ENCODE results near the gene PCDHA1.

The PCDHA1 gene

DNA sequence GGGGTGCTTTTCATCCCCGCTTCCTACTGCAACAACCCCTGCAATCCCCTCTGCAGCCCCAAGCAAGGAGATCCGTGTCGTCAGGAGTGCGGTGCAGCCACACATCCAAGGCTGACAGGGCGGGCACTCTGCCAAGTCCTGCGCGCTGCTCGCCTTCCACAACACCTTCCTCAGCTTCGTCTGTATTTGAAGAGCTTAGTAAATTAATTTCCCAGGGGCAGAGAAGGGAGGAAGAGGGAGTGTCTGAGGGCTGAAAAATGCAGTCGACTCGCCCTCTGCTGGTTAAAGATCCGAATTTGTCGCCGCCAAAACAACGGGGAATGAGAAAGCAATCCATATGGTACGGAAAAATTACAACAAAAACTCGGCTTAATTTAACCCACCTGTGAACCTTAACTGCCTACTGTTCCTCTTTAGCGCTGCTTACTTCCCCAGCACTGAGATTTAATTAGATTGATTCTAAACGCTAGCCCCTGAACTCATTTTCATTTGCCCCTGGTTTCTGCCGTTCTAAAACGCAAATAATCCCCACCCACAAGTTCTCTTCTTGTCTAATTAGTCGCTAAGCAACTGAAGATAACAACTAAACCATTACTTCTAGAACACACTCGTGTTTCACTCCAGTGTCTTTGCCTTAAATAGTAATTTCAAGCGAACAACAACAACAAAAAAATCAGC lies 254.3 kb downstream of the PCDHA1 start:
- CTCF ChIA-PET: no interaction called here
- peaks cover 0 to 5% (median 0%) of the 10 kb centered on the region in 4 experiments for H3K4me1 ChIP-seq (ENCODE audit: control extremely low read depth in 1 of 4, control insufficient read depth in 4 of 4, insufficient read depth in 4 of 4, low read length in 3 of 4)
- no peak overlapping the region for H3K27ac ChIP-seq (ENCODE audit: insufficient read depth in 1 of 2, low read depth in 1 of 2, low read length in 2 of 2, poor library complexity in 1 of 2, severe bottlenecking in 2 of 2)
- H3K27me3 ChIP-seq (replicated peaks in 2 of 5; ENCODE audit: control insufficient read depth in 4 of 5, insufficient read depth in 5 of 5, low read length in 4 of 5): peaks cover 0 to 14% (median 0%) of the 10 kb centered on the region in 5 experiments
- POLR2A ChIA-PET: no interaction called here
- H3K9me3 ChIP-seq (ENCODE audit: control extremely low read depth in 1 of 5, control insufficient read depth in 4 of 5, insufficient read depth in 2 of 5, low read depth in 1 of 5, low read length in 4 of 5): peaks cover 0 to 8% (median 1%) of the 10 kb centered on the region in 5 experiments
- 12% methylated on average over 19 of the region's 24 CpGs for WGBS (ENCODE audit: insufficient coverage)
- H3K4me3 ChIP-seq (ENCODE audit: control insufficient read depth in 1 of 7, extremely low read depth in 1 of 7, insufficient read depth in 4 of 7, low read depth in 2 of 7, low read length in 6 of 7): no peak overlapping the region
- H3K36me3 ChIP-seq (ENCODE audit: control insufficient read depth in 4 of 4, insufficient read depth in 4 of 4, low read length in 3 of 4): no peaks in the 10 kb centered on the region
- DNase-seq: peak in 2 of 3 donors; percentile 23 to 26

DNA sequence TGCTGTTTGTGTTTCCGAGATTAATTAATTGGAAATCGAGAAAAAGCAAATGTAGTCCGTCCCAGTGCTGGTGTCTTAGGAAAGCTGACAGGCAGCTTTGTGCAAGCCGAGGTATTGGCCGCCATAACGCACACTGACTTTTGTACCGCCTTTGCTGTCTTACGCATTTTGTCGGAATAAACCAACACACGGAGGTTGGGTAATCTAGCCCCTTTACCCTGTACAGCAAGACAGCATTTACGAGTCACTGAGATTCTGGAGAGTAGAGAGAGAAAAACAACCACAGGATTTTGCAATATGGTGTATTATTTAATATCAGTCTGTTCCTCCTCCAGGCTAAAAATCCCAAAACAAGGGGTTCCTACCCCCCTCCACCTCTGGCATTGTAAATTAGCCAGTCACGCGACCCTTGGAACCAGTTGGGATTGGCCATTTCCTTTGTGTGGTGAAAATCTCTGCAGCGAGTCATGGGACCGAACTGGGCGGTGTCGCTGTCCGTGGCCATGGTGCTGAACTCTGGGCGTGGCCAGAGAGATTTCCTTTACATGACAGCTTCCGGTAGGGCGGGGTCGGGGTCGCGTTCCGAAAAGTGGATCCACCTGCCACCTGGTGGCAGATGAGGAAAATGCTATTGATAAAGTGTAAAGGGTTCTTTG lies 255.0 kb downstream of the PCDHA1 start:
- Histone ChIP-seq H3K4me3 (ENCODE audit: control insufficient read depth in 1 of 7, extremely low read depth in 1 of 7, insufficient read depth in 4 of 7, low read depth in 2 of 7, low read length in 6 of 7) (peak overlapping the region in 1 of 7 experiments; percentile 3), H3K27me3 (replicated peaks in 2 of 5; ENCODE audit: control insufficient read depth in 4 of 5, insufficient read depth in 5 of 5, low read length in 4 of 5) (peaks cover 0 to 14% (median 0%) of the 10 kb centered on the region in 5 experiments), H3K4me1 (ENCODE audit: control extremely low read depth in 1 of 4, control insufficient read depth in 4 of 4, insufficient read depth in 4 of 4, low read length in 3 of 4) (peaks cover 0 to 5% (median 0%) of the 10 kb centered on the region in 4 experiments), H3K9me3 (ENCODE audit: control extremely low read depth in 1 of 5, control insufficient read depth in 4 of 5, insufficient read depth in 2 of 5, low read depth in 1 of 5, low read length in 4 of 5) (peaks cover 0 to 8% (median 1%) of the 10 kb centered on the region in 5 experiments), H3K36me3 (ENCODE audit: control insufficient read depth in 4 of 4, insufficient read depth in 4 of 4, low read length in 3 of 4) (no peaks in the 10 kb centered on the region), H3K27ac (ENCODE audit: insufficient read depth in 1 of 2, low read depth in 1 of 2, low read length in 2 of 2, poor library complexity in 1 of 2, severe bottlenecking in 2 of 2) (no peak overlapping the region)
- 10% methylated on average over 24 of the region's 25 CpGs for WGBS (ENCODE audit: insufficient coverage)
- POLR2A ChIA-PET: no interaction called here
- CTCF ChIA-PET: no interaction called here
- DNase-seq: peak; percentile 70 to 88 (median 88)

DNA sequence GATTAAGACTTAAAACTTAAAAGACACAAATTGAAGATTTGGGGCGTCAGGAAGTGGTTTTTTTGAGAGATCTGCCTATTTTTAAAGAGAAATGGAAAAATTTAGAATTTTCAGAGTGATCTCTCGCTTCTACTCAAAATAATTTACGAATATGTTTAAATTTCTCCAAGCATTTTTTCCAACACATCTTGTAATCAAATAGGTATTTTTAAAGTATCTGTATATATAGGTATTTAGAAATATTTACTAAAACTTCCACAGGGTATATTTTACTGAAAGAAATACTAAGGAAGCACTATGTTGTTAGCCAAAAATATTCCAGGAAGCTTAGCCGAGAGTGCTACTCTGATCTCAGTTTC lies 255.5 kb downstream of the PCDHA1 start:
- Histone ChIP-seq H3K27ac (ENCODE audit: insufficient read depth in 1 of 2, low read depth in 1 of 2, low read length in 2 of 2, poor library complexity in 1 of 2, severe bottlenecking in 2 of 2) (no peak overlapping the region), H3K4me3 (ENCODE audit: control insufficient read depth in 1 of 7, extremely low read depth in 1 of 7, insufficient read depth in 4 of 7, low read depth in 2 of 7, low read length in 6 of 7) (no peak overlapping the region), H3K9me3 (ENCODE audit: control extremely low read depth in 1 of 5, control insufficient read depth in 4 of 5, insufficient read depth in 2 of 5, low read depth in 1 of 5, low read length in 4 of 5) (peaks cover 0 to 8% (median 1%) of the 10 kb centered on the region in 5 experiments), H3K27me3 (replicated peaks in 2 of 5; ENCODE audit: control insufficient read depth in 4 of 5, insufficient read depth in 5 of 5, low read length in 4 of 5) (peaks cover 0 to 14% (median 0%) of the 10 kb centered on the region in 5 experiments), H3K36me3 (ENCODE audit: control insufficient read depth in 4 of 4, insufficient read depth in 4 of 4, low read length in 3 of 4) (no peaks in the 10 kb centered on the region), H3K4me1 (ENCODE audit: control extremely low read depth in 1 of 4, control insufficient read depth in 4 of 4, insufficient read depth in 4 of 4, low read length in 3 of 4) (peaks cover 0 to 5% (median 0%) of the 10 kb centered on the region in 4 experiments)
- no peak for DNase-seq
- POLR2A ChIA-PET: no interaction called here
- CTCF ChIA-PET: no interaction called here
- no CpG with 5 or more reads among the region's 4 CpGs for WGBS (ENCODE audit: insufficient coverage)

DNA sequence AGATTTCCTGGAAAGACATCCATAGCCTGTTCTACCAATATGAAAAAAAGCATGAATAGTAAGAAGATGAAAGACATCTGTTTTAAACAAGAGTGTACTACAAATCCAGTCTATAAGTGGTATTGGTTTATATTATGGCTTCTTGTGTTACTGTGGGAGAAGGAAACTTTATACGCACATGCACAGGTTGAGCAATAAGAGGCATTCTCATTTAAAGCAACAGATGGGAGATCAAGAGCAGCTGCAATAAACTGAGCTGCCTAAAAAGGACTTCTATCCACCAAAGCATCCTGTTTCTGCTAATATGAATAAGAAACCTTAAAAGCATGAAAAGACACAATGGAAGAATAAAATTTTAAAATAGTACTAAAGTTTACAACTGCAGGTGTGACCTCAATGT lies 256.6 kb downstream of the PCDHA1 start:
- CTCF ChIA-PET: no interaction called here
- POLR2A ChIA-PET: no interaction called here
- 83% methylated on average over 1 of the region's 1 CpG for WGBS (ENCODE audit: insufficient coverage)

DNA sequence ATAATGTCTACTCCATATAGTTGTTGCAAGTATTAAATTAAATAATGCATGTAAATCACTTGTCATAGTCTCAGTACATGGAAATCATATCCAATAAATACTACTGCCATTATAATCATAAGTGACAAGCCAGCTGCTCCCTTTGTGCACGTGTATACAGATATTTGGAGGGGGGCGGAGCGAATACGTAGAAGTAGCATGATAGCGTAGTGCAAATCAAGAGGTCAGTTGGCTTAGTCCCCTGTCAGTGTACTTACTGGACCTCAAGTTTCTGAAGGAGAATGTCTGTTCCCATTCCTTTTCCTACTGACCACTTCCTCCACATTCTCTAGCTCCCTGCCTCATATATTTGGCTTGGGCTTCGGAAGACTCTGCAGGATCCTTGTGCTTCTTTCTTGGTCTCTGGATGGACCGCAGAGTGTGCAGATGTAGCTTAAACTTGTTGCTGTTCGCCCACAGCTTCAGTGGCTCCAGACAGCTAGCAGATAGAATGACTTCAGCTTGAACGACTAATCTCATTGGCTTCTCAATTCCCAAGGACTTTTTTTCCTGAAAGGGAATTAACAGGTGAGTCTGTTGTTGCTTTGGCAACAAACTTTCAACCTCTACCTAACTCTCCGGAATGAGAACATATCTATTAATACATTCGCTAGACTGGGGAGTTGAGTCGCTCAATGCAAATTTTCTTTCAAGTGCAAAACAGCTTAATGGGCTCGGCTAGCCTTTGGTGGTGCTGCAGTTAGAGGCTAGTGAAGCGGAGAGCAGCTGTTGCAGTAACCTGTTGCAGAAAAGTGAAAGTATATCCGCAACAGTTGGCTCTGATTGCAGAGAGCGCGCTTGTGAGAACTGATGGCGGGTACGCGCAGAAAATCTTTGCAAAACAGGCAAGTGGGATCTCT lies 264.9 kb downstream of the PCDHA1 start, which contains the start of gene PCDHB1:
Gene PCDHB1 (plus strand): TSS at position 753 of the 899 bp plus-strand sequence. CDS start 97 bp downstream, at position 850.
- WGBS (ENCODE audit: insufficient coverage): 20% methylated on average over 14 of the region's 20 CpGs
- Histone ChIP-seq H3K27me3 (replicated peaks in 2 of 5; ENCODE audit: control insufficient read depth in 4 of 5, insufficient read depth in 5 of 5, low read length in 4 of 5) (peaks cover 12 to 21% (median 17%) of the 10 kb centered on the region in 5 experiments), H3K4me3 (ENCODE audit: control insufficient read depth in 1 of 7, extremely low read depth in 1 of 7, insufficient read depth in 4 of 7, low read depth in 2 of 7, low read length in 6 of 7) (no peak within 1 kb of the TSS), H3K4me1 (ENCODE audit: control extremely low read depth in 1 of 4, control insufficient read depth in 4 of 4, insufficient read depth in 4 of 4, low read length in 3 of 4) (no peaks in the 10 kb centered on the region), H3K27ac (ENCODE audit: insufficient read depth in 1 of 2, low read depth in 1 of 2, low read length in 2 of 2, poor library complexity in 1 of 2, severe bottlenecking in 2 of 2) (no peak within 1 kb of the TSS), H3K9me3 (ENCODE audit: control extremely low read depth in 1 of 5, control insufficient read depth in 4 of 5, insufficient read depth in 2 of 5, low read depth in 1 of 5, low read length in 4 of 5) (peaks cover 0 to 30% (median 14%) of the 10 kb centered on the region in 5 experiments), H3K36me3 (ENCODE audit: control insufficient read depth in 4 of 4, insufficient read depth in 4 of 4, low read length in 3 of 4) (no peaks in the 10 kb centered on the region)
- ChIA-PET CTCF (no interaction called here), POLR2A (no interaction called here)
- DNase-seq: no peak

More for the DNA sequence above, 256.6 kb downstream of the PCDHA1 start:
- Histone ChIP-seq H3K4me1 (ENCODE audit: control extremely low read depth in 1 of 4, control insufficient read depth in 4 of 4, insufficient read depth in 4 of 4, low read length in 3 of 4) (peaks cover 0 to 5% (median 0%) of the 10 kb centered on the region in 4 experiments), H3K27me3 (replicated peaks in 2 of 5; ENCODE audit: control insufficient read depth in 4 of 5, insufficient read depth in 5 of 5, low read length in 4 of 5) (peaks cover 0 to 14% (median 0%) of the 10 kb centered on the region in 5 experiments), H3K9me3 (ENCODE audit: control extremely low read depth in 1 of 5, control insufficient read depth in 4 of 5, insufficient read depth in 2 of 5, low read depth in 1 of 5, low read length in 4 of 5) (peaks cover 0 to 8% (median 1%) of the 10 kb centered on the region in 5 experiments), H3K27ac (ENCODE audit: insufficient read depth in 1 of 2, low read depth in 1 of 2, low read length in 2 of 2, poor library complexity in 1 of 2, severe bottlenecking in 2 of 2) (no peak overlapping the region), H3K4me3 (ENCODE audit: control insufficient read depth in 1 of 7, extremely low read depth in 1 of 7, insufficient read depth in 4 of 7, low read depth in 2 of 7, low read length in 6 of 7) (no peak overlapping the region), H3K36me3 (ENCODE audit: control insufficient read depth in 4 of 4, insufficient read depth in 4 of 4, low read length in 3 of 4) (no peaks in the 10 kb centered on the region)
- no peak for DNase-seq

DNA sequence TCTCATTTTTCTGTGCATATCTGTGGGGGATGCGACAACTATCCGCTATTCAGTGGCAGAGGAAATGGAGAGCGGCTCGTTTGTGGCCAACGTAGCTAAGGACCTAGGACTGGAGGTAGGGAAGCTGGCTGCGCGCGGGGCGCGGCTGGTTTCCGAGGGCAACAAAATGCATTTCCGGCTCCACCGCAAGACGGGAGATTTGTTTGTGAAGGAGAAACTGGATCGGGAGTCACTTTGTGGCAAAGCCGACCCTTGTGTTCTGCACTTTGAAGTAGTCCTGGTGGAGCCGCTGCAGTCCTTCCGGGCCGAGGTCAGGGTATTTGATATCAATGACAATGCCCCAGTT lies 265.6 kb downstream of the PCDHA1 start:
- no peaks in the 10 kb centered on the region for H3K36me3 ChIP-seq (ENCODE audit: control insufficient read depth in 4 of 4, insufficient read depth in 4 of 4, low read length in 3 of 4)
- CTCF ChIA-PET: no interaction called here
- H3K27ac ChIP-seq (ENCODE audit: insufficient read depth in 1 of 2, low read depth in 1 of 2, low read length in 2 of 2, poor library complexity in 1 of 2, severe bottlenecking in 2 of 2): no peak overlapping the region
- H3K4me3 ChIP-seq (ENCODE audit: control insufficient read depth in 1 of 7, extremely low read depth in 1 of 7, insufficient read depth in 4 of 7, low read depth in 2 of 7, low read length in 6 of 7): no peak overlapping the region
- H3K27me3 ChIP-seq (replicated peaks in 2 of 5; ENCODE audit: control insufficient read depth in 4 of 5, insufficient read depth in 5 of 5, low read length in 4 of 5): peaks cover 12 to 21% (median 17%) of the 10 kb centered on the region in 5 experiments
- WGBS (ENCODE audit: insufficient coverage): 7% methylated on average over 18 of the region's 19 CpGs
- POLR2A ChIA-PET: no interaction called here
- H3K9me3 ChIP-seq (ENCODE audit: control extremely low read depth in 1 of 5, control insufficient read depth in 4 of 5, insufficient read depth in 2 of 5, low read depth in 1 of 5, low read length in 4 of 5): peaks cover 0 to 30% (median 14%) of the 10 kb centered on the region in 5 experiments
- no peak for DNase-seq
- H3K4me1 ChIP-seq (ENCODE audit: control extremely low read depth in 1 of 4, control insufficient read depth in 4 of 4, insufficient read depth in 4 of 4, low read length in 3 of 4): no peaks in the 10 kb centered on the region

All from common myeloid progenitor, CD34-positive (primary cell).